Neuronal stem cell (in vitro differentiated cells): ENCODE results near the gene EIF3CL. TPM values are rescaled to one million over a fixed set of nuclear protein-coding genes. Genes with fewer than 3 reads are reported as not detected.
"Not testable (repeated sequence)": the region's sequence is repeated elsewhere in the genome, so short reads cannot be mapped to it uniquely, and the experiment has no call there.

Experiments used
- DNase-seq: peaks from one replicate; pipeline ENCODE4 v3.0.0-alpha.2; 2013; ENCODE audit warnings: low spot score
- H2AFZ ChIP-seq: one replicate; pipeline ENCODE4 v1.6.1; 2013; ENCODE audit warnings: mild to moderate bottlenecking, low read length, inconsistent platforms
- H2AK5ac ChIP-seq: 2 replicates; pipeline ENCODE4 v1.6.1; 2013; ENCODE audit warnings: low read depth, mild to moderate bottlenecking, inconsistent platforms, low read length, moderate library complexity, mixed read lengths
- H2BK120ac ChIP-seq: 2 replicates; pipeline ENCODE4 v1.6.1; 2013; ENCODE audit warnings: low read depth, mild to moderate bottlenecking, inconsistent platforms, low read length, moderate library complexity, mixed read lengths
- H2BK12ac ChIP-seq: one replicate; pipeline ENCODE4 v1.6.1; 2013; ENCODE audit warnings: low read length, inconsistent platforms
- H2BK15ac ChIP-seq: 2 replicates; pipeline ENCODE4 v1.6.1; 2013; ENCODE audit warnings: mild to moderate bottlenecking, low read length, inconsistent platforms, mixed read lengths
- H2BK5ac ChIP-seq: one replicate; pipeline ENCODE4 v1.6.1; 2013; ENCODE audit warnings: inconsistent platforms, mild to moderate bottlenecking, low read length, moderate library complexity
- H3K14ac ChIP-seq: one replicate; pipeline ENCODE4 v1.6.1; 2013; ENCODE audit warnings: low read length, inconsistent platforms
- H3K18ac ChIP-seq: 2 replicates; pipeline ENCODE4 v1.6.1; 2013; ENCODE audit warnings: low read length, inconsistent platforms
- H3K23ac ChIP-seq: 2 replicates; pipeline ENCODE4 v1.6.1; 2013; ENCODE audit warnings: low read depth, mild to moderate bottlenecking, mixed read lengths, low read length, inconsistent platforms; ENCODE audit not compliant: poor library complexity
- H3K27ac ChIP-seq: replicated peaks from 3 replicates; pipeline ENCODE4 v1.5.1; 2013; ENCODE audit warnings: low read length, inconsistent platforms
- H3K27me3 ChIP-seq, 3 experiments: 2 replicates each; pipeline ENCODE4 v1.6.1; 2013; ENCODE audit warnings: low read length in 3 of 3, mild to moderate bottlenecking in 2 of 3, inconsistent platforms in 1 of 3, low read depth in 1 of 3, mixed read lengths in 1 of 3, moderate library complexity in 1 of 3; ENCODE audit not compliant: control insufficient read depth in 3 of 3, insufficient read depth in 3 of 3
- H3K36me3 ChIP-seq, 2 donors: replicated peaks in 1 of 2; 2 replicates each; pipeline ENCODE4 v1.6.1; 2013; ENCODE audit warnings: low read length in 2 of 2; ENCODE audit not compliant: control insufficient read depth in 2 of 2, insufficient read depth in 2 of 2
- H3K4ac ChIP-seq: 2 replicates; pipeline ENCODE4 v1.6.1; 2013; ENCODE audit warnings: inconsistent platforms, mild to moderate bottlenecking, low read length, moderate library complexity
- H3K4me1 ChIP-seq, 2 donors: 1 replicate in 1 of 2; 2 replicates in 1 of 2; pipeline ENCODE4 v1.6.1; 2013; ENCODE audit warnings: low read length in 2 of 2, low read depth in 1 of 2; ENCODE audit not compliant: control insufficient read depth in 2 of 2, insufficient read depth in 1 of 2
- H3K4me2 ChIP-seq: one replicate; pipeline ENCODE4 v1.6.1; 2013; ENCODE audit warnings: mild to moderate bottlenecking, low read length, inconsistent platforms; ENCODE audit not compliant: insufficient read depth, poor library complexity, severe bottlenecking
- H3K4me3 ChIP-seq, 2 donors: 2 replicates each; pipeline ENCODE4 v1.5.1; 2013; ENCODE audit warnings: low read length in 2 of 2, mild to moderate bottlenecking in 2 of 2, inconsistent platforms in 1 of 2, moderate library complexity in 1 of 2
- H3K79me1 ChIP-seq: one replicate; pipeline ENCODE4 v1.6.1; 2013; ENCODE audit warnings: low read depth, mild to moderate bottlenecking, inconsistent platforms, low read length, moderate library complexity
- H3K9ac ChIP-seq: one replicate; pipeline ENCODE4 v1.6.1; 2013; ENCODE audit warnings: mild to moderate bottlenecking, low read depth, low read length, inconsistent platforms; ENCODE audit not compliant: poor library complexity
- H3K9me3 ChIP-seq, 2 donors: replicated peaks in 1 of 2; 2 replicates each; pipeline versions ENCODE3 to v1.6.1; 2013; ENCODE audit warnings: low read length in 2 of 2, mild to moderate bottlenecking in 2 of 2, inconsistent platforms in 1 of 2, low read depth in 1 of 2, mixed read lengths in 1 of 2, moderate library complexity in 1 of 2; ENCODE audit not compliant: control insufficient read depth in 2 of 2, insufficient read depth in 1 of 2
- H4K8ac ChIP-seq: one replicate; pipeline ENCODE4 v1.6.1; 2013; ENCODE audit warnings: low read depth, mild to moderate bottlenecking, inconsistent platforms, low read length, moderate library complexity
- H4K91ac ChIP-seq: one replicate; pipeline ENCODE4 v1.6.1; 2013; ENCODE audit warnings: low read length, low read depth, mild to moderate bottlenecking, inconsistent platforms; ENCODE audit not compliant: poor library complexity
- WGBS, 2 donors: extraction: QIAGEN DNeasy Blood & Tissue Kit; methylation state at CpG; one replicate each; pipeline ENCODE4 v1.1.7; 2013; ENCODE audit warnings: missing lambda C conversion rate in 2 of 2, mixed read lengths in 1 of 2; ENCODE audit not compliant: insufficient read length in 2 of 2, insufficient replicate concordance in 1 of 2; ENCODE audit errors: extremely low coverage in 2 of 2; 5-methylcytosine and 5-hydroxymethylcytosine counted together
- small RNA-seq: library from polyadenylated mRNA; stranded (forward); fragments of <200 nt; extraction: miRNeasy Mini kit (QIAGEN cat#:217004); gene quantifications from one replicate; pipeline ENCODE3, GENCODE V24; 2013; ENCODE audit not compliant: insufficient read depth

The EIF3CL gene

GRCh38 chr16:28332632-28333031, 71.0 kb downstream of the EIF3CL start:
- H3K4me3 ChIP-seq, H2BK15ac ChIP-seq, H3K9me3 ChIP-seq, H2BK12ac ChIP-seq, H2AFZ ChIP-seq, H2AK5ac ChIP-seq, H2BK5ac ChIP-seq, H3K18ac ChIP-seq, H2BK120ac ChIP-seq, H3K4ac ChIP-seq, H3K4me1 ChIP-seq, H3K36me3 ChIP-seq, H3K79me1 ChIP-seq, H3K27ac ChIP-seq, H3K9ac ChIP-seq, H4K8ac ChIP-seq, H4K91ac ChIP-seq, H3K23ac ChIP-seq, H3K14ac ChIP-seq, H3K27me3 ChIP-seq, H3K4me2 ChIP-seq, DNase-seq: not testable (repeated sequence)
- no CpG with 5 or more reads among the region's 6 CpGs for WGBS, 2 donors

- H2BK120ac ChIP-seq, H3K23ac ChIP-seq, H4K91ac ChIP-seq, H3K27ac ChIP-seq, H3K79me1 ChIP-seq, H4K8ac ChIP-seq, H3K9me3 ChIP-seq, H2AFZ ChIP-seq, H3K9ac ChIP-seq, H3K18ac ChIP-seq, H3K4me1 ChIP-seq, H2BK5ac ChIP-seq, H2AK5ac ChIP-seq, H3K36me3 ChIP-seq, DNase-seq, H3K14ac ChIP-seq, H3K27me3 ChIP-seq, H2BK12ac ChIP-seq, H3K4me3 ChIP-seq, H3K4me2 ChIP-seq, H2BK15ac ChIP-seq, H3K4ac ChIP-seq: not testable (repeated sequence)
- no CpG with 5 or more reads among the region's 2 CpGs for WGBS, 2 donors
Observed at GRCh38 chr16:28330981-28331380, 72.7 kb downstream of the EIF3CL start.

GRCh38 chr16:28330232-28330631, 73.4 kb downstream of the EIF3CL start:
- H3K36me3 ChIP-seq = not testable (repeated sequence)
- no CpG with 5 or more reads among the region's 9 CpGs for whole genome bisulfite sequencing, 2 donors

More at GRCh38 chr16:28330232-28330631, 73.4 kb downstream of the EIF3CL start:
- not testable (repeated sequence) for H3K4me1 ChIP-seq, H4K8ac ChIP-seq, H3K9ac ChIP-seq, DNase-seq, H3K18ac ChIP-seq, H3K4me3 ChIP-seq, H3K79me1 ChIP-seq, H3K27me3 ChIP-seq, H3K9me3 ChIP-seq, H2BK15ac ChIP-seq, H2BK5ac ChIP-seq, H2AK5ac ChIP-seq, H3K4ac ChIP-seq, H3K4me2 ChIP-seq, H3K23ac ChIP-seq, H4K91ac ChIP-seq, H2BK12ac ChIP-seq, H3K14ac ChIP-seq, H2BK120ac ChIP-seq
- H2AFZ ChIP-seq = peak overlapping the region; percentile 61
- peak overlapping the region; percentile 37 for H3K27ac ChIP-seq

Small RNA genes within 50 kb of the gene (small RNA-seq; reads per million reads assigned to genes)
- gene AC138904.2 (not detected), gene MIR6862-1 (not detected)
